Keratinocyte (primary cell): ENCODE data around the gene GDPD1. TPM values are rescaled to one million over a fixed set of nuclear protein-coding genes. Genes with fewer than 3 reads are reported as not detected.

Experiments used
- DNase-seq: peaks from one replicate; pipeline ENCODE4 v3.0.0-alpha.2; 2011; ENCODE audit warnings: low read depth, missing footprints, low spot score
- FAIRE-seq: peaks from 2 replicates; lab custom pipeline; 2011; peaks lifted over from hg19 to GRCh38; lab: Jason Lieb, UNC
- H2AFZ ChIP-seq: 2 replicates; pipeline ENCODE4 v1.6.0; 2012; ENCODE audit warnings: low read length, control low read depth, inconsistent platforms; ENCODE audit not compliant: control insufficient read depth
- H3K27ac ChIP-seq: 2 replicates; pipeline ENCODE4 v1.5.1; 2011; ENCODE audit warnings: low read length; ENCODE audit not compliant: control insufficient read depth, insufficient read depth
- H3K27me3 ChIP-seq: 3 replicates; pipeline ENCODE4 v1.6.0; 2011; ENCODE audit warnings: low read length; ENCODE audit not compliant: control insufficient read depth, insufficient read depth; ENCODE audit errors: extremely low read depth
- H3K36me3 ChIP-seq, 2 experiments: 2 replicates in 1 of 2; 3 replicates in 1 of 2; pipeline ENCODE4 v1.5.1; 2011; ENCODE audit warnings: low read length in 2 of 2, mild to moderate bottlenecking in 1 of 2; ENCODE audit not compliant: control insufficient read depth in 2 of 2, insufficient read depth in 2 of 2; ENCODE audit errors: extremely low read depth in 1 of 2
- H3K4me1 ChIP-seq: 3 replicates; pipeline ENCODE4 v1.5.1; 2011; ENCODE audit warnings: low read length; ENCODE audit not compliant: control insufficient read depth, insufficient read depth; ENCODE audit errors: extremely low read depth
- H3K4me2 ChIP-seq: 3 replicates; pipeline ENCODE4 v1.6.0; 2011; ENCODE audit warnings: low read depth, low read length; ENCODE audit not compliant: control insufficient read depth, insufficient read depth; ENCODE audit errors: extremely low read depth
- H3K4me3 ChIP-seq, 3 experiments: fragments of 200-600 bp in 1 of 3; sonication (generic) in 1 of 3; 2 replicates in 2 of 3; 3 replicates in 1 of 3; pipeline ENCODE4 v1.5.1; 2011 to 2016; ENCODE audit warnings: low read length in 3 of 3, mild to moderate bottlenecking in 3 of 3, control low read depth in 2 of 3, inconsistent platforms in 1 of 3, low read depth in 1 of 3, mixed read lengths in 1 of 3, mixed run types in 1 of 3, moderate library complexity in 1 of 3; ENCODE audit not compliant: control insufficient read depth in 2 of 3, insufficient read depth in 2 of 3; ENCODE audit errors: extremely low read depth in 1 of 3
- H3K79me2 ChIP-seq: 2 replicates; pipeline ENCODE4 v1.6.0; 2012; ENCODE audit warnings: low read length; ENCODE audit not compliant: control insufficient read depth, insufficient read depth
- H3K9ac ChIP-seq: 3 replicates; pipeline ENCODE4 v1.6.0; 2011; ENCODE audit warnings: low read length; ENCODE audit not compliant: control insufficient read depth, insufficient read depth; ENCODE audit errors: extremely low read depth
- H3K9me1 ChIP-seq: 3 replicates; pipeline ENCODE4 v1.6.0; 2011; ENCODE audit warnings: low read length; ENCODE audit not compliant: control insufficient read depth, insufficient read depth; ENCODE audit errors: extremely low read depth
- H3K9me3 ChIP-seq: 2 replicates; pipeline ENCODE4 v1.5.1; 2012; ENCODE audit warnings: low read depth, low read length; ENCODE audit not compliant: control insufficient read depth
- H4K20me1 ChIP-seq: 3 replicates; pipeline ENCODE4 v1.6.0; 2011; ENCODE audit warnings: low read length; ENCODE audit not compliant: control insufficient read depth, insufficient read depth; ENCODE audit errors: extremely low read depth
- CTCF ChIP-seq, 3 experiments: IDR thresholded peaks in 1 of 3; conservative IDR thresholded peaks in 1 of 3; optimal IDR thresholded peaks in 1 of 3; 2 replicates in 2 of 3; 3 replicates in 1 of 3; pipeline versions ENCODE3 to v1.5.1; 2011; ENCODE audit warnings: low read length in 3 of 3, mild to moderate bottlenecking in 3 of 3, moderate library complexity in 2 of 3, control low read depth in 1 of 3, inconsistent platforms in 1 of 3; ENCODE audit not compliant: insufficient read depth in 2 of 3; ENCODE audit errors: extremely low read depth in 1 of 3
- EZH2 ChIP-seq: IDR thresholded peaks from one replicate; pipeline ENCODE4 v1.6.1; 2012; ENCODE audit warnings: inconsistent platforms, mild to moderate bottlenecking, low read length, moderate library complexity
- dilution Hi-C: fragments of 300-500 bp; cut with MboI; formaldehyde crosslinking; loops from one replicate; pipeline ENCODE4 v1.7.0; 2020; ENCODE audit warnings: low sequenced_read_pairs; ENCODE audit not compliant: extremely low pct_ligation_motif_present
- polyA plus RNA-seq, 5 experiments: library from polyadenylated mRNA; depleted of rRNA in 3 of 5; stranded (reverse) in 3 of 5; stranded (forward) in 1 of 5; unstranded in 1 of 5; fragments of >200 nt; gene quantifications; 1 replicate in 1 of 5; 2 replicates in 3 of 5; 3 replicates in 1 of 5; pipeline versions ENCODE4 v1.2.1 to v1.2.3, GENCODE V29; 2011 to 2012; ENCODE audit warnings: missing spikeins in 2 of 5, low read depth in 1 of 5, low replicate concordance in 1 of 5

GDPD1 gene
- polyA plus RNA-seq, 1 donor (not counting 4 experiments of a cell fraction or from before 2014, with no cell fraction given) = 3.3 TPM

DNA sequence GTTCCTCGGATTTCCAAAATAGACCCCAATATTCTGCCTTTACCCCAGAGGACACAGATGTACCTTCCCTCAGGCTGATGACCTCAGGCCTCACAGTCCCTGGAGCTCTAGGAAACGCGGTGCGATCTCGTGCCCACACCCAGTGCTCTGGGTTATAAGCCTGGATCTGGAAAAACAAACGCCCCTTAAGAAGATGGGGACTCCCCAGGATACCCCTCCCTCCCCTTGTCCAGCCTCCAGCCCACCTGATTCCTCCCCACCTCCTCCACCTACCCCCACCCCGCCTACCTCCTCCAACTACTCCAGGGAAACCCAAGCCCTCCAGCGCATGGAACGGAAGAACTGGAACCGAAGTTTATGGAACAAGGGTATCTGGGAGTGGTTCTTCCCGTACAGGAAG, 45.6 kb upstream of the GDPD1 start:
- no peaks in the 10 kb centered on the region for H3K27me3 ChIP-seq
- no peak overlapping the region for H3K27ac ChIP-seq
- H3K36me3 ChIP-seq = peaks cover 0 to 11% of the 10 kb centered on the region in 2 experiments
- H4K20me1 ChIP-seq = no peaks in the 10 kb centered on the region
- H3K79me2 ChIP-seq = peaks cover 13% of the 10 kb centered on the region
- TF ChIP-seq EZH2 (no peak), CTCF (optimal IDR thresholded peaks at IDR 0.05 in 1 of 3, IDR thresholded peaks at IDR 0.05 in 1 of 3, conservative IDR thresholded peaks at IDR 0.05 in 1 of 3; ENCODE audit: extremely low read depth in 1 of 3, insufficient read depth in 2 of 3, low read length in 3 of 3) (no peak)
- H3K9me1 ChIP-seq = no peaks in the 10 kb centered on the region
- H3K9ac ChIP-seq = no peak overlapping the region
- dilution Hi-C loops = no loop called here
- no peak overlapping the region for H2AFZ ChIP-seq
- no peak overlapping the region for H3K4me2 ChIP-seq
- DNase-seq (no peak), FAIRE-seq (no peak)
- no peaks in the 10 kb centered on the region for H3K9me3 ChIP-seq
- H3K4me1 ChIP-seq = no peaks in the 10 kb centered on the region
- no peak overlapping the region for H3K4me3 ChIP-seq

DNA sequence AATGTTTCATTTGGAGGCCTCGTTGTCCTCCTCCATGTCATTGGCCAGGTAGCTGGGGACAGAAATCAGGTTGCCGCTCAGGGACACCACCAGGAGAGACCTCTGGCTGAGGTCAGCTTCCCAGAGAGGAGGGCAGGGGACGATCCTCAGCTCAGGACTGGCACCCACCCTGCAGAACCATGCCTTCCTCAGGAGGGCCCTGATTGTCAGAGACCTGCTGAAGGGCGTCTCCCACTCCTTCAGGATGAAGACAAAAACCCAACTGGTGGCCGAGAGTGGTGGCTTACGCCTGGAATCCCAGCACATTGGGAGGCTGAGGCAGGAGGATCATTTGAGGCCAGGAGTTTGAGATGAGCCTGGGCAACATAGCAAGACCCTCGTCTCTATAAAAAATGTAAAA, 45.2 kb upstream of the GDPD1 start:
- Histone ChIP-seq H3K27me3 (no peaks in the 10 kb centered on the region), H3K36me3 (peaks cover 0 to 11% of the 10 kb centered on the region in 2 experiments), H3K27ac (no peak overlapping the region), H3K9me1 (no peaks in the 10 kb centered on the region), H2AFZ (no peak overlapping the region), H3K4me2 (no peak overlapping the region), H4K20me1 (no peaks in the 10 kb centered on the region), H3K9ac (no peak overlapping the region), H3K4me3 (no peak overlapping the region), H3K4me1 (no peaks in the 10 kb centered on the region), H3K9me3 (no peaks in the 10 kb centered on the region), H3K79me2 (peaks cover 13% of the 10 kb centered on the region)
- no peak for DNase-seq
- FAIRE-seq = no peak
- TF ChIP-seq EZH2 (no peak), CTCF (optimal IDR thresholded peaks at IDR 0.05 in 1 of 3, IDR thresholded peaks at IDR 0.05 in 1 of 3, conservative IDR thresholded peaks at IDR 0.05 in 1 of 3; ENCODE audit: extremely low read depth in 1 of 3, insufficient read depth in 2 of 3, low read length in 3 of 3) (no peak)
- dilution Hi-C loops = no loop called here
